ENCODE data around the gene COL5A1.

GRCh38 chr9:134700636-134701350 lies 59.2 kb downstream of the COL5A1 start:
- TF ChIP-seq CTCF (IDR thresholded peaks at IDR 0.05) (no peak), EZH2phosphoT487 (IDR thresholded peaks at IDR 0.05) (no peak)
